Esophagus squamous epithelium (tissue), 4 donors: ENCODE data around the gene CELSR1.

Experiments used
- CTCF ChIP-seq, 6 experiments: fragments of 450-650 bp in 4 of 6; fragments of 200-600 bp in 2 of 6; sonication (generic) in 2 of 6; IDR thresholded peaks; one replicate each; pipeline ENCODE4 v1.5.1; 2016 to 2019; ENCODE audit warnings: antibody characterized with exemption in 6 of 6, mild to moderate bottlenecking in 4 of 6, moderate library complexity in 4 of 6
- POLR2A ChIP-seq, 4 donors: fragments of 450-650 bp; IDR thresholded peaks; one replicate each; pipeline ENCODE4 v1.6.1; 2017; ENCODE audit warnings: antibody characterized with exemption in 4 of 4, mild to moderate bottlenecking in 4 of 4, moderate library complexity in 3 of 4

- TF ChIP-seq POLR2A (IDR thresholded peaks at IDR 0.05) (no peak), CTCF (IDR thresholded peaks at IDR 0.05) (no peak)
These were observed 173.7 kb downstream of the CELSR1 start for GRCh38 chr22:46363611-46364321.
